WTC11 (cell line): ENCODE data around the gene TMEM185B.

ENCODE experiments used
- TEAD4 ChIP-seq: sonication (generic); formaldehyde crosslinking; IDR thresholded peaks from 2 replicates; pipeline ENCODE4 v1.8.0; 2022; ENCODE audit warnings: mild to moderate bottlenecking, missing genetic modification reagents
- TF ChIP-seq, protein P1 (sequence below): fragments of 200-600 bp; IDR thresholded peaks from 2 replicates; pipeline ENCODE4 v1.8.0; 2022; ENCODE audit warnings: antibody characterized with exemption
- TF ChIP-seq, protein P2 (sequence below): sonication (generic); formaldehyde crosslinking; IDR thresholded peaks from 2 replicates; pipeline ENCODE4 v1.8.1; 2022; ENCODE audit warnings: low read depth, missing genetic modification reagents, borderline replicate concordance

DNA sequence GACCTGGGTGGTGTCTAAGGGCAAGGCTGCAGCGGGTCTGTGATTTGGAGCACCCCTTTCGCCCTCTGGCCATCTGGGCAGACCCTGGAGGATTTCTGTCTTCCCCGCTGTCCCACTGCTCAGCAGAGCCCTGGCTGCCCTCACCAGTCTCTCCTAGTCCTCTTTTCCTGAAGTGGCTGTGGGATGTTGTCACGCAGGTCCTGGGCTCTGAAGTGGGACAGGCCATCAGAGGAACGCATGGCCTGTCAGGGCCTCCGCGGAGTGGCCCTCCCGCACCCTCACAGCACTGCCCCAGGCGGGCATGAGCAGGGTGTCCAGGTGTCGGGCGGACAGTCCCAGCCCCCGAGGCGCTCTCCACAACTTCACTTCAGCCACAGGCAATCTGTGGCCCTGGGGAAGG is 1.1 kb upstream of the TMEM185B start:
- TF ChIP-seq, protein P1, sequence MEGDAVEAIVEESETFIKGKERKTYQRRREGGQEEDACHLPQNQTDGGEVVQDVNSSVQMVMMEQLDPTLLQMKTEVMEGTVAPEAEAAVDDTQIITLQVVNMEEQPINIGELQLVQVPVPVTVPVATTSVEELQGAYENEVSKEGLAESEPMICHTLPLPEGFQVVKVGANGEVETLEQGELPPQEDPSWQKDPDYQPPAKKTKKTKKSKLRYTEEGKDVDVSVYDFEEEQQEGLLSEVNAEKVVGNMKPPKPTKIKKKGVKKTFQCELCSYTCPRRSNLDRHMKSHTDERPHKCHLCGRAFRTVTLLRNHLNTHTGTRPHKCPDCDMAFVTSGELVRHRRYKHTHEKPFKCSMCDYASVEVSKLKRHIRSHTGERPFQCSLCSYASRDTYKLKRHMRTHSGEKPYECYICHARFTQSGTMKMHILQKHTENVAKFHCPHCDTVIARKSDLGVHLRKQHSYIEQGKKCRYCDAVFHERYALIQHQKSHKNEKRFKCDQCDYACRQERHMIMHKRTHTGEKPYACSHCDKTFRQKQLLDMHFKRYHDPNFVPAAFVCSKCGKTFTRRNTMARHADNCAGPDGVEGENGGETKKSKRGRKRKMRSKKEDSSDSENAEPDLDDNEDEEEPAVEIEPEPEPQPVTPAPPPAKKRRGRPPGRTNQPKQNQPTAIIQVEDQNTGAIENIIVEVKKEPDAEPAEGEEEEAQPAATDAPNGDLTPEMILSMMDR, result no peak
- TF ChIP-seq, protein P2, sequence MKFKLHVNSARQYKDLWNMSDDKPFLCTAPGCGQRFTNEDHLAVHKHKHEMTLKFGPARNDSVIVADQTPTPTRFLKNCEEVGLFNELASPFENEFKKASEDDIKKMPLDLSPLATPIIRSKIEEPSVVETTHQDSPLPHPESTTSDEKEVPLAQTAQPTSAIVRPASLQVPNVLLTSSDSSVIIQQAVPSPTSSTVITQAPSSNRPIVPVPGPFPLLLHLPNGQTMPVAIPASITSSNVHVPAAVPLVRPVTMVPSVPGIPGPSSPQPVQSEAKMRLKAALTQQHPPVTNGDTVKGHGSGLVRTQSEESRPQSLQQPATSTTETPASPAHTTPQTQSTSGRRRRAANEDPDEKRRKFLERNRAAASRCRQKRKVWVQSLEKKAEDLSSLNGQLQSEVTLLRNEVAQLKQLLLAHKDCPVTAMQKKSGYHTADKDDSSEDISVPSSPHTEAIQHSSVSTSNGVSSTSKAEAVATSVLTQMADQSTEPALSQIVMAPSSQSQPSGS (CRISPR knock-in tag), result no peak
- no peak for TF ChIP-seq TEAD4
